Smooth muscle cell (in vitro differentiated cells): ENCODE data around the gene PTPRG. TPM values are rescaled to one million over a fixed set of nuclear protein-coding genes. Genes with fewer than 3 reads are reported as not detected.

ENCODE experiments used
- DNase-seq: peaks from one replicate; lab custom pipeline; 2025; ENCODE audit not compliant: unreplicated experiment; lab: John Stamatoyannopoulos, UW
- H2AFZ ChIP-seq: fragments of 200-600 bp; sonication (generic); 2 replicates; pipeline ENCODE4 v1.6.0; 2016; ENCODE audit warnings: antibody characterized with exemption, low read depth, mild to moderate bottlenecking
- H3F3A ChIP-seq: fragments of 200-600 bp; sonication (generic); 2 replicates; pipeline ENCODE4 v1.6.0; 2017; ENCODE audit warnings: antibody characterized with exemption, low read depth
- H3K27ac ChIP-seq: fragments of 200-600 bp; sonication (generic); 2 replicates; pipeline ENCODE4 v1.5.1; 2016; ENCODE audit warnings: low read depth, mild to moderate bottlenecking
- H3K27me3 ChIP-seq: fragments of 200-600 bp; sonication (generic); 2 replicates; pipeline ENCODE4 v1.6.1; 2016; ENCODE audit warnings: low read depth, mild to moderate bottlenecking
- H3K36me3 ChIP-seq: fragments of 200-600 bp; sonication (generic); 2 replicates; pipeline ENCODE4 v1.5.1; 2016; ENCODE audit warnings: low read depth
- H3K4me1 ChIP-seq: fragments of 200-600 bp; sonication (generic); 2 replicates; pipeline ENCODE4 v1.5.1; 2016; ENCODE audit warnings: low read depth
- H3K4me2 ChIP-seq: fragments of 200-600 bp; sonication (generic); 2 replicates; pipeline ENCODE4 v1.6.0; 2016; ENCODE audit warnings: mild to moderate bottlenecking
- H3K4me3 ChIP-seq: fragments of 200-600 bp; sonication (generic); 2 replicates; pipeline ENCODE4 v1.5.1; 2016; ENCODE audit warnings: mild to moderate bottlenecking
- H3K79me2 ChIP-seq: fragments of 200-600 bp; sonication (generic); 2 replicates; pipeline ENCODE4 v1.6.0; 2016; ENCODE audit warnings: low read depth, mild to moderate bottlenecking
- H3K9ac ChIP-seq: fragments of 200-600 bp; sonication (generic); 2 replicates; pipeline ENCODE4 v1.6.0; 2016; ENCODE audit warnings: low read depth
- H3K9me3 ChIP-seq: fragments of 200-600 bp; sonication (generic); replicated peaks from 2 replicates; pipeline ENCODE4 v1.5.1; 2016; ENCODE audit warnings: low read depth
- H4K20me1 ChIP-seq: fragments of 200-600 bp; sonication (generic); 2 replicates; pipeline ENCODE4 v1.6.0; 2016; ENCODE audit warnings: low read depth
- CTCF ChIP-seq: fragments of 200-600 bp; sonication (generic); IDR thresholded peaks from 2 replicates; pipeline ENCODE4 v1.5.1; 2017; ENCODE audit warnings: borderline replicate concordance, mild to moderate bottlenecking, antibody characterized with exemption; ENCODE audit not compliant: insufficient read depth, poor library complexity, severe bottlenecking
- WGBS: methylation state at CpG from one replicate; pipeline ENCODE4 v1.1.7; 2016; ENCODE audit warnings: low lambda C conversion rate; 5-methylcytosine and 5-hydroxymethylcytosine counted together
- polyA plus RNA-seq: library from polyadenylated mRNA; unstranded; fragments of >200 nt; fragmentation: Nextera tagmentation; extraction: Ambion mirVana; gene quantifications from 2 replicates; pipeline ENCODE4 v1.2.1, GENCODE V29; 2016
- total RNA-seq: library from RNA; depleted of rRNA; stranded (reverse); fragments of >200 nt; gene quantifications from 2 replicates; pipeline ENCODE4 v1.2.3, GENCODE V29; 2014

The PTPRG gene
- total and polyA plus RNA-seq, 2 experiments from 2014 or later: 21.2 to 87.3 TPM

DNA sequence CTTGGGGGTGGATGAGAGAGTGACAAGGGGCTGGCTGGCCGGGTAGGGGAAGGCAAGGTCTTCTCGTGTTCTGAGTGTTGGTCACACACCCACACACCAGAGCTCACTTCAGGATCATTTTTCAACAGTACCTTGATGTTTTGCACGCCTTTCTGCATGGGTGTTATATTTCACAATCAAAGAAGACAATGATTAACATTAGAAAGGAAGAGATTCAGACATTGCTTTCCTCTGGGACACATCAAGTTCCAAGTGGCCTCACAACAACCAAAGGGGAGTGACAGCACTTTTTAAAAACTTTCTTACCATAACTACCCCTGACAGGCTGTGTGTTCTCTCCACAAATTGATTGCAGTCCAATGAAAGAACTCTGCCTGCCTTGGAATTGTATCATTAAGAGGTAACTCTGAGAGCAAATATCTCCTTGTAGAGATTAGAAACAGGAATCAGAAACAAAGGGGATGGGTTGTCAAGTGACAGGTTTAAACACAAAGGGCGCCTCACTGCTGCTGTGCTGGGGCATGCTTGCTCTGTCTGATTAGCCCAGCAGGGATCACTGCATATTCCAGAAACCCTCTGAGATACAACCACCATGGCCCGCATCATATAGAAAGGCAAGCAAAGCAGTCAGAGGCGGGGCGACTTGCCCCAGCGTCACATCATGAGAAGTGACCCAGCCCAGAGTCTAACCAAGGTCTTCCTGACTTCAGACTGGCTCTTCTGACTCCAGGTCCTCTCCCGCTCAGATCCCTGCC, 581.1 kb downstream of the PTPRG start:
- Histone ChIP-seq H3K9me3 (no peaks in the 10 kb centered on the region), H3K4me3 (no peak overlapping the region), H3K27me3 (no peaks in the 10 kb centered on the region), H3K9ac (no peak overlapping the region), H3K79me2 (no peaks in the 10 kb centered on the region), H4K20me1 (peaks cover 8% of the 10 kb centered on the region), H2AFZ (no peak overlapping the region), H3K4me2 (peak overlapping the region; percentile 32), H3K4me1 (peaks cover 10% of the 10 kb centered on the region), H3F3A (no peaks in the 10 kb centered on the region), H3K27ac (peak overlapping the region; percentile 10), H3K36me3 (no peaks in the 10 kb centered on the region)
- 75% methylated on average over 9 of the region's 9 CpGs for WGBS
- no peak for TF ChIP-seq CTCF
- DNase-seq: no peak

DNA sequence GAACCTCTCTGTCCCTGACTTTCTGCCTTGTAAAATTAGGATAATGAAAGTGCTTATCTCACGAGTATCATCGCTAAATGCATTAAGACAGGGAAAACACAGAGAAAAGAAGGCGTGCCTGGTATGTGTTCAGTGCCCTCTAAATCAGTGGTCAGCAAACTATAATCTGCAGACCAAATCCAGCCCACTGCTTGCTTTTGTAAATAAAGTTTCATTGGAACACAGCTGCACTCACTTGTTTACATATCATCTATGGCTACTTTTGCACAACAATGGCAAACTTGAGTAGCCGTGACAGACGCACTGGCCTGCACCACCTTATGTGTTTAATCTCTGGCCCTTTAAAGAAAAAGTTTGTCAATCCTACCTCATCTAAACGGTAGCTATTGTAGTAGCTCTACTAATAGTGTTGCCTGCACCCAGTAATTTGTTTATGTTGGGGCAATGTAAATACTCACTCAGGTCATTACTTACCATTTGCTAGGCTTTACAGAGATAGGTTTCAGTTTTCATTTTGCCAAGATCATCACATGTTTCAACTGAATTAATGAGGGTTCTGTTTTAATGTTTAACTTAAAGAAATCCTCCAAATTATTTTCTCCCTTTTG, 582.6 kb downstream of the PTPRG start:
- TF ChIP-seq CTCF: no peak
- Histone ChIP-seq H3K36me3 (no peaks in the 10 kb centered on the region), H3K79me2 (no peaks in the 10 kb centered on the region), H2AFZ (no peak overlapping the region), H3K27me3 (no peaks in the 10 kb centered on the region), H4K20me1 (peaks cover 7% of the 10 kb centered on the region), H3K4me1 (peaks cover 10% of the 10 kb centered on the region), H3F3A (no peaks in the 10 kb centered on the region), H3K4me2 (no peak overlapping the region), H3K27ac (no peak overlapping the region), H3K9ac (no peak overlapping the region), H3K4me3 (no peak overlapping the region), H3K9me3 (no peaks in the 10 kb centered on the region)
- DNase-seq: no peak
- 66% methylated on average over 6 of the region's 6 CpGs for WGBS

- Histone ChIP-seq H3K36me3 (no peaks in the 10 kb centered on the region), H3K9me3 (no peaks in the 10 kb centered on the region), H2AFZ (no peak overlapping the region), H3K9ac (no peak overlapping the region), H3K4me2 (no peak overlapping the region), H3K27me3 (no peaks in the 10 kb centered on the region), H4K20me1 (peaks cover 7% of the 10 kb centered on the region), H3K27ac (no peak overlapping the region), H3K79me2 (no peaks in the 10 kb centered on the region), H3F3A (no peaks in the 10 kb centered on the region), H3K4me3 (no peak overlapping the region), H3K4me1 (peaks cover 10% of the 10 kb centered on the region)
- no peak for DNase-seq
- no peak for TF ChIP-seq CTCF
- WGBS: 52% methylated on average over 4 of the region's 4 CpGs
Measured at GRCh38 chr3:62144482-62144881, 583.1 kb downstream of the PTPRG start.
